ENCODE results near the gene VPS41. TPM values are rescaled to one million over a fixed set of nuclear protein-coding genes. Genes with fewer than 3 reads are reported as not detected.

VPS41 gene
- total RNA-seq, 2 experiments from 2014 or later, result 23.2 to 46.1 TPM

DNA sequence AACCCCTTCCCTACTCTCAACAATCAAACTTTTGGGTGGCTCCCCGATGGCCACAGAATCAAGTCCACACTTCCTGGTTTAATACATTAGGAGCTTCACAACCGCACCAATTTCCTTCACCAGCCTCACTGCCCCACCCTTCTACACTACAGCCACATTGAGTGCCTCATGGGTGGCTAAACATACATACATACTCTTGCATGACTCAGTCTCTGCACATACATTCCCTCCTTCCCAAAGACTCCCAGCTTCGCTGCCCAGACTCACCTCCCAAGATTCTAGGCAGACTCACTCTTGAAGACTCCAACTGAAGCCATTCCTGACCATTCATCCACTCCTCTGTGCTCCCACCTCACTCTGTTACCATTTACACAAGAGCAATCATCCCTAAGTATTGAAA, 15.9 kb downstream of the VPS41 start:
- Histone ChIP-seq H2AFZ (ENCODE audit: low read length) (no peak overlapping the region), H3K4me3 (ENCODE audit: low read depth, low read length, poor library complexity, severe bottlenecking) (no peak overlapping the region), H3K79me2 (ENCODE audit: insufficient read depth, low read depth, low read length) (no peaks in the 10 kb centered on the region), H3K9me2 (ENCODE audit: insufficient read depth, low read length) (no peaks in the 10 kb centered on the region), H3K36me3 (ENCODE audit: insufficient read depth, low read length) (0 out of 2 replicates have a peak, but pooled peaks cover 8% of the 10 kb centered on the region), H3K4me2 (ENCODE audit: low read length) (no peak overlapping the region), H4K20me1 (ENCODE audit: insufficient read depth, low read length) (no peaks in the 10 kb centered on the region), H3K27ac (ENCODE audit: low read depth, low read length, poor library complexity, severe bottlenecking) (no peak overlapping the region), H3K9me3 (ENCODE audit: low read length) (no peaks in the 10 kb centered on the region), H3K4me1 (ENCODE audit: insufficient read depth, low read length, poor library complexity, severe bottlenecking) (no peaks in the 10 kb centered on the region)
- intact Hi-C loops (cut with micrococcal nuclease; ENCODE audit: unreplicated experiment), result no loop called here
- ChIA-PET CTCF (ENCODE audit: unreplicated experiment) (no interaction called here), POLR2A (interaction anchor here (0.8 kb wide), 1 partner anchor 13 kb away, joined by 3 read pairs; no protein-coding TSS in a partner anchor)
- BruUV-seq (replicated peaks), result no TSS peak
- TF ChIP-seq EZH2phosphoT487 (IDR thresholded peaks at IDR 0.05; ENCODE audit: borderline replicate concordance, low read depth, low read length), result no peak
- TF ChIP-seq, protein P1, sequence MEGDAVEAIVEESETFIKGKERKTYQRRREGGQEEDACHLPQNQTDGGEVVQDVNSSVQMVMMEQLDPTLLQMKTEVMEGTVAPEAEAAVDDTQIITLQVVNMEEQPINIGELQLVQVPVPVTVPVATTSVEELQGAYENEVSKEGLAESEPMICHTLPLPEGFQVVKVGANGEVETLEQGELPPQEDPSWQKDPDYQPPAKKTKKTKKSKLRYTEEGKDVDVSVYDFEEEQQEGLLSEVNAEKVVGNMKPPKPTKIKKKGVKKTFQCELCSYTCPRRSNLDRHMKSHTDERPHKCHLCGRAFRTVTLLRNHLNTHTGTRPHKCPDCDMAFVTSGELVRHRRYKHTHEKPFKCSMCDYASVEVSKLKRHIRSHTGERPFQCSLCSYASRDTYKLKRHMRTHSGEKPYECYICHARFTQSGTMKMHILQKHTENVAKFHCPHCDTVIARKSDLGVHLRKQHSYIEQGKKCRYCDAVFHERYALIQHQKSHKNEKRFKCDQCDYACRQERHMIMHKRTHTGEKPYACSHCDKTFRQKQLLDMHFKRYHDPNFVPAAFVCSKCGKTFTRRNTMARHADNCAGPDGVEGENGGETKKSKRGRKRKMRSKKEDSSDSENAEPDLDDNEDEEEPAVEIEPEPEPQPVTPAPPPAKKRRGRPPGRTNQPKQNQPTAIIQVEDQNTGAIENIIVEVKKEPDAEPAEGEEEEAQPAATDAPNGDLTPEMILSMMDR (conservative IDR thresholded peaks at IDR 0.05; ENCODE audit: low read length), result no peak
- no peak for DNase-seq (ENCODE audit: low spot score)

DNA sequence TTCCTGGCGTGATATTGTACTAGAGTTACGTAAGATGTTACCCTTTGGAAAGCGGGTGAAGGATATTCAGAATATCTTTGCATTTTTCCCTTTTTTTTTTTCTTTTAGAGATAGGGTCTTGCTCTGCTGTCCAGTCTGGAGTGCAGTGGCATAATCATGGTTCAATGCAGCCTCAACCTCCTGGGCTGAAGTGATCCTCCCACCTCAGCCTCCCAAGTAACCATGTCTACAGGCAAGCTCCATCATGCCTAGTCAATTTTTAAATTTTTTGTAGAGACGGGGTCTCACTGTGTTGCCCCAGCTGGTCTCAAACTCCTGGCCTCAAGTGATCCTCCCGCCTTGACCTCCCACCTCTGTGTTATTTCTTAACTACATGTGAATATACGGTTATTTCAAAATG, 18.4 kb downstream of the VPS41 start:
- ChIA-PET POLR2A (no interaction called here), CTCF (ENCODE audit: unreplicated experiment) (no interaction called here)
- H3K9me3 ChIP-seq (ENCODE audit: low read length), result no peaks in the 10 kb centered on the region
- no peaks in the 10 kb centered on the region for H3K79me2 ChIP-seq (ENCODE audit: insufficient read depth, low read depth, low read length)
- H3K9me2 ChIP-seq (ENCODE audit: insufficient read depth, low read length), result no peaks in the 10 kb centered on the region
- BruUV-seq (replicated peaks), result no TSS peak
- no peak overlapping the region for H3K27ac ChIP-seq (ENCODE audit: low read depth, low read length, poor library complexity, severe bottlenecking)
- H3K36me3 ChIP-seq (ENCODE audit: insufficient read depth, low read length), result no peaks in the 10 kb centered on the region
- H4K20me1 ChIP-seq (ENCODE audit: insufficient read depth, low read length), result no peaks in the 10 kb centered on the region
- DNase-seq (ENCODE audit: low spot score), result no peak
- no peaks in the 10 kb centered on the region for H3K4me1 ChIP-seq (ENCODE audit: insufficient read depth, low read length, poor library complexity, severe bottlenecking)
- H3K4me3 ChIP-seq (ENCODE audit: low read depth, low read length, poor library complexity, severe bottlenecking), result no peak overlapping the region
- H3K4me2 ChIP-seq (ENCODE audit: low read length), result no peak overlapping the region
- TF ChIP-seq, protein P1 (conservative IDR thresholded peaks at IDR 0.05; ENCODE audit: low read length), result no peak
- no peak for TF ChIP-seq EZH2phosphoT487 (IDR thresholded peaks at IDR 0.05; ENCODE audit: borderline replicate concordance, low read depth, low read length)
- no peak overlapping the region for H2AFZ ChIP-seq (ENCODE audit: low read length)
- intact Hi-C loops (cut with micrococcal nuclease; ENCODE audit: unreplicated experiment), result no loop called here

DNA sequence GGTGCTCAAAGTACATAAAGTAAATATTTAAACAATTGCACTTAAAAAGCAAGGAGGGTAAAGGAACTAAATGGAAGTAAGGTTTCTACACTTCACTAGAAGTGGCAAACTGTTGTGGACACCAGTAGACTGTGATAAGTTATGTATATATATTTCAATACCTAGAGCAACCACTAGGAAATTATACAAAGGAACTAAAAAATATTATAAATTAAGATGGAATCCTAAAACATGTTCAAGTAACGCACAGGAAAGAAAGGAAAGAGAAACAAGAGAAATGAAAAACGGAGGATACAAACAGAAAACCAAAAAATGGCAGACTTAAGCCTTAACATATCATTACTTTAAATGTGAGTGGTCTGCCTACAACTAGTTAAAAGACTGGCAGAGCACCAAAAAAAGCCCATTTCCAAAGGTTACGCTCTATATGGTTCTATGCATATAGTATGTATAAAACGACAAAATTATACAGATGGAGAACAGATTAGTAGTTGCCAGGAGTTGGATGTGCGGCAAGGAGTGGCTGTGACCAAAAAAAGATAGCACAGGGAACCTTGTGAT, 19.0 kb downstream of the VPS41 start:
- CTCF ChIA-PET (ENCODE audit: unreplicated experiment), result no interaction called here
- Histone ChIP-seq H3K36me3 (ENCODE audit: insufficient read depth, low read length) (no peaks in the 10 kb centered on the region), H3K4me2 (ENCODE audit: low read length) (no peak overlapping the region), H2AFZ (ENCODE audit: low read length) (no peak overlapping the region), H3K4me1 (ENCODE audit: insufficient read depth, low read length, poor library complexity, severe bottlenecking) (no peaks in the 10 kb centered on the region), H3K27ac (ENCODE audit: low read depth, low read length, poor library complexity, severe bottlenecking) (no peak overlapping the region), H3K9me3 (ENCODE audit: low read length) (no peaks in the 10 kb centered on the region), H4K20me1 (ENCODE audit: insufficient read depth, low read length) (no peaks in the 10 kb centered on the region), H3K4me3 (ENCODE audit: low read depth, low read length, poor library complexity, severe bottlenecking) (no peak overlapping the region), H3K9me2 (ENCODE audit: insufficient read depth, low read length) (no peaks in the 10 kb centered on the region), H3K79me2 (ENCODE audit: insufficient read depth, low read depth, low read length) (no peaks in the 10 kb centered on the region)
- BruUV-seq (replicated peaks), result no TSS peak
- DNase-seq (ENCODE audit: low spot score), result no peak
- intact Hi-C loops (cut with micrococcal nuclease; ENCODE audit: unreplicated experiment), result no loop called here
- TF ChIP-seq EZH2phosphoT487 (IDR thresholded peaks at IDR 0.05; ENCODE audit: borderline replicate concordance, low read depth, low read length), result no peak
- TF ChIP-seq, protein P1 (conservative IDR thresholded peaks at IDR 0.05; ENCODE audit: low read length), result peak; percentile 48
- POLR2A ChIA-PET, result no interaction called here

All from OCI-LY7 (cell line).